Effector CD4-positive, alpha-beta T cell (primary cell): ENCODE results near the gene DDIAS.
"Not testable (repeated sequence)": the region's sequence is repeated elsewhere in the genome, so short reads cannot be mapped to it uniquely, and the experiment has no call there.

Experiments
- DNase-seq: peaks from one replicate; pipeline ENCODE4 v3.0.0-alpha.2; 2020

The DDIAS gene

DNA sequence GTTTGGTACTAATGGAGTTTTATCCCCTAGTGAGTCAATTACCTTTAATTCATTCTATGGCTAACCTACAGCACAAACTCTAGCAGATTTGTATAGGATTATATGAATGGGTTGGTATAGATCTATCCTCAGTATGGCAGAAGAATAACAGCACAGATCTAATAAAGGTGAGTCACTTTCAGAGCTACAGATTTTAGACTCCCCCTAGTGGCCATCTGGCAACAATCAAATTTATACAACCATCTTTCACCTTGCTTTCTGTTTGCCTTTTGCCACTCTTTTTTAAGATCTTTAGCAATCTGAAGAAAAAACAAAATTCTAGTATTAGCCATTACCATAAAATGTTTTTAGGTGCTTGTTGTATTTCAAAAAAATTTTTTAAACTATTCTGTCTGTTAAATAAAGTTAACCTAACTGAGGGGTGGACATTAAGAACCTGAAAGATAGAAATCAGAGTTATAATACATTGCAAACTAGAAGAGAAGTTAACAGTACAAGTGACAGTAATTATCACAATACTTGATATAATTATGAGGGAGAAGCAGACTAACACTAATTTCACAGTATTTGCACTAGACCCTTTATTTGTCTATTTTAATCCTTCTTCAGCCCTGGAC is 25.8 kb downstream of the DDIAS start:
- DNase-seq: peak; percentile 21

DNA sequence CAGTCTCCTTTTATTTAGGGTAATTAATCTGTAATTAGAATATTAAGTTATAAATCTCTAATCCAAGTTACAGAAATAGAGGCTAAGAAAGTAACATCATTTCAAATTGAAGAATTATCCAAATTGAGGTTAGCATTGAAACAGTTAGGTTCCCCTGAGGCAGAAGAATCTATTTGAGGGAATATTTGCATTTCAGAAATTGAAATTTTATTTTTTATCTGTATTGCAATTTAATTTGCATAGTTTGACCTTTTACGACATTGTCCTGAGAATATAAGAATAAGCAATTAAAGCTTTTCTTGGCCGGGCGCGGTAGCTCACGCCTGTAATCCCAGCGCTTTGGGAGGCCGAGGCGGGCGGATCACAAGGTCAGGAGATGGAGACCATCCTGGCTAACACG is 27.6 kb downstream of the DDIAS start:
- no peak for DNase-seq

DNA sequence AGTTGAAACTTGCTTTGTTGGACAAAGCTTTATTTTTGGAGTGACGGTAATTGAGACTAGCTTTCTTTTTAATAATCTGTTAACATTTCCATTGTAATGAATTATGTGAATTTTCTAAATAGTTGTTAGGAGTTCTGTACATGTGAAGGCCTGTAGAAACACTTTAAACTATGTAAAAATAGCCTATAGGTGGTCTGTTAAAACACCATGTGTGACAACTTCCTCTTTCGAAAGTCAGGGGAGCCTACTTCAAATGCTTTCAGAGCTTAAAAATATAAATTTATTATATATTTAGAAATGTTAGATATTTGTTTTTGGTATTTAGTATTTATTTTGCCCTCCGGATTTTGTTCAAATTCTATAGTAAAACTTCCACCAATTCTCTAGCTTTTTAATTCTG is 28.7 kb downstream of the DDIAS start:
- DNase-seq: no peak

DNA sequence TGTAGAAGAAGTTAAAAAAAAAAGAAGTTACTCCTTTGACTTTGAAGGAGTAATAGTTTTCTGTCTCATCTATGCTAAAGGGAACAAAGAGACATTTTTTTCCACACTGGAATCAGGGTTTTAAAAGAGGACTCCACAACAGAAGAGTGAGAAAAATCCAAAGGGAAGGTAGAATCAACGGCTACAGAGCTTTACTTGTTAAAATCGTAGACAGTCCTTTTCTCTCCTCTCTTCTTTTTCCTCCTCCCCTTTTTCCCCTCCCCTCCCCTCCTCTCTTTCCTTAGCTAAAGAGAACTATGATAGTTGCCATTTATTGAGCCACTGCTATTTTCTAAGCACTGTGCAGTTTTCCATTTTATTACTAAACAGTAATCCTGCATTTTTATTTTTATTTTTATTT is 29.2 kb downstream of the DDIAS start:
- no peak for DNase-seq

DNA sequence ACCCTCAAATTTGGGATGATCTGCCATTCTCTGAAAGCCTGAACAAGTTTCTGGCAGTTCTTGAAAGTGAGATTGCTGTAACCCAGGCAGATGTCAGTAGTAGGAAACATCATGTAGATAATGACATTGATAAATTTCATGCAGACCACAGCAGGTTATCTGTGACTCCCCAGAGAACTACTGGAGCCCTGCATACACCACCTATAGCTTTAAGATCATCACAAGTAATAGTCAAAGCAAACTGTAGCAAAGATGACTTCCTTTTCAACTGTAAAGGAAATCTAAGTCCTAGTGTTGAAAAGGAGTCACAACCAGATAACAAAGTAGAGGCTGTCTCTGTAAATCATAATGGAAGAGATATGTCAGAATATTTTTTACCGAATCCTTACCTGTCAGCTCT is 31.0 kb downstream of the DDIAS start:
- no peak for DNase-seq

DNA sequence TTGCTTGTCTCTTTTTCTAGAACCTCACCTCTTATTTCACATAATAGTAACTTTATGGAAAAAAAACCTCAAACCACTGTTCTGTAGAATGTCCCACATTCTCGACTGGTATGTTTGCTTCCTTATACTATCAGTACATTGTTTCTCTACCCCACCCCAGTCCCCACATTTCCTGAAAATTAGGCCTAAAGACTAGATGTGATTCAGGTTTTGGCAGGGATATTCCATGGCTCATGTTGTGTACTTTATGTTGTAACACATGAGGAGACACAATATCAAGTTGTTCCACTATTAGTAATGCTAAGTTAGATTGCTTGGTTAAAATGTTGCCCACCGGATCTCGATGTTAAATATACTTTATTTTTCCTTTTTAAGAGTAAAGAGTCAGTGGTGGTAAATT is 34.7 kb downstream of the DDIAS start:
- DNase-seq: no peak

DNA sequence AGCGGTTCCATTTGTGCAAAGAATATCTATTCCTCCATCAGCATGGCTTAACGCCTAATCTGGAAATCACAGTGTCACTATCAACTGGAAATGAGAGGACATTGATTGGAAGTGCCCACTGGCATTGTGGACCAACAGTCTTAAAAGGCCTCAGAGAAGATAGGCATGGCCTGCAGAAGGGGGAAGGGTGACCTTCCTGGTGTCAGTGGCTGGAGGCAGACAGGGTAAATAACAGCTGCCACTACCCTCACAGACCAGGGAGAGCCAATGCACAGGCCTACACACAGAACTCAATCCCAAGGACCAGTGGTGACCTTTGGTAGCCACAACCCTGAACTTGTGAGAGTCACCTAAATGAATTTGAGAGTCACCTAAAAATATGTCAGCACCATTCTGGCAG is 36.0 kb downstream of the DDIAS start:
- no peak for DNase-seq

DNA sequence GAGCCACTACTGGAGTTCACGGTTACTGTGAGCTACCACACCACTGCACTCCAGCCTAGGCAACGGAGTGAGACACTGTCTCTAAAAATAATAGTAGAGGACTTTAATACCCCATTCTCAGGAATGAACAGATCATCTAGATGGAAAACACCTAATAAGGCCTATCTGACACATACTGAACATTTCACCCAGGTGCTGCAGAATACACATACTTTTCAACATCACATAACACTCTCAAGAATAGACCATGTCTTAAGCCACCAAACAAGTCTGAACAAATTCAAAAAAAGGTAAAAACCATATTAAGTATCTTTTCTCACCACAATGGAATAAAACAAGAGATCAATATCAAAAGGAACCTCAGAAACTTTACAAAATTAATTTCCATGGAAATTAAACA is 37.9 kb downstream of the DDIAS start:
- DNase-seq: no peak

DNA sequence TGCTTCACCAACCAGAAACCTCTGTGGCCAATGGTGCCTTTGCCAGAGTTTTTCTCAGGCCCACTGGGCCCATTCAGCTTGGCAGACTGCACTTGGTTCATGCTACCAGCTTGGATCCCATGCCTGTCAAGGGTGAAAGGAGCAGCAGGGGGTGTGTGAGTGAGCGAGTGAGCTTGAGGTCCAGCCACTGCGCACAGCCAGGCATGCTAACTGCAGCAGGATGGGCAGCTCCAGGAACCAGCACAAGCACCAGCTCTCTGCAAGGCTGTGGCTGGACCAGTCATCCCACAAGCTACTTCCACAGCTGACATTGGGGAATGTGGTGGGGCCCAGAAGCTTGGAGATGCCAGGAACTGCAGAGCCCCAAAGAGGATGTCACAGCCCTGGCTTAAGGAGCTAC is 40.8 kb downstream of the DDIAS start:
- DNase-seq: no peak

DNA sequence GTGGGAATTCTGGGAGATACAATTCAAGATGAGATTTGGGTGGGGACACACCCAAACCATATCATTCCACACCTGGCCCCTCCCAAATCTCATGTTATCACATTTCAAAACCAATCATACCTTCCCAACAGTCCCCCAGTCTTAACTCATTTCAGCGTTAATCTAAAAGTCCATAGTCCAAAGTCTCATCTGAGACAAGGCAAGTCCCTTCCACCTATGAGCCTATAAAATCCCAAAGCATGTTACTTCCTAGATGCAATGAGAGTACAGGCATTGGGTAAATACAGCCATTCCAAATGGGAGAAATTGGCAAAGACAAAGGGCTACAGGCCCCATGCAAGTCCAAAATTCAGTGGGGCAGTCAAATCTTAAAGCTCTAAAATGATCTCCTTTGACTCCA is 41.9 kb downstream of the DDIAS start:
- not testable (repeated sequence) for DNase-seq

DNA sequence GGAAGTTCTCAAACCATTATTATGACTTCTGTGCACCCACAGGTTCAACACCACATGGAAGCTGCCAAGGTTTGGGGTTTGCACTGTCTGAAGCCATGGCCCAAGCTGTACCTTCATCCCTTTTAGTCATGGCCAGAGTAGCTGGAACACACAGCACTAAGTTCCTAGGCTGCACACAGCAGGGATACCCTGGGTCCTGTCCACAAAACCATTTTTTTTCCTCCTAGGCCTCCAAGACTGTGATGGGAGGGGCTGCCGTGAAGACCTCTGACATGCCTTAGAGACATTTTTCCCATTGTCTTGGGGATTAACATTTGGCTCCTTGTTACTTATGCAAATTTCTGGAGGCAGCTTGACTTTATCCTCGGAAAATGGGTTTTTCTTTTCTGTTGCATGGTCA is 42.7 kb downstream of the DDIAS start:
- no peak for DNase-seq

DNA sequence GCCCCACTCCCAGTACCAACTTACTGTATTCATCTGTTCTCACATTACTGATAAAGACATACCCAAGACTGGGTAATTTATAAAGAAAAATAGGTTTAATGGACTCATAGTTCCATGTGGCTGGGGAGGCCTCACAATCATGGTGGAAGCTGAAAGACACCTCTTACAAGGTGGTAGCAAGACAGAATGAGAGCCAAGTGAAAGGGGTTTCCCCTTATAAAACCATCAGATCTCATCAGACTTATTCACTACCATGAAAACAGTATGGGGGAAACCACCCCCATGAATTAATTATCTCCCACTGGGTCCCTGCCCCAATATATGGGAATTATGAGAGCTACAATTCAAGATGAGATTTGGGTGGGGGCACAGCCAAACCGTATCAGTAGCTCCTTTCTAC is 43.5 kb downstream of the DDIAS start:
- not testable (repeated sequence) for DNase-seq

DNA sequence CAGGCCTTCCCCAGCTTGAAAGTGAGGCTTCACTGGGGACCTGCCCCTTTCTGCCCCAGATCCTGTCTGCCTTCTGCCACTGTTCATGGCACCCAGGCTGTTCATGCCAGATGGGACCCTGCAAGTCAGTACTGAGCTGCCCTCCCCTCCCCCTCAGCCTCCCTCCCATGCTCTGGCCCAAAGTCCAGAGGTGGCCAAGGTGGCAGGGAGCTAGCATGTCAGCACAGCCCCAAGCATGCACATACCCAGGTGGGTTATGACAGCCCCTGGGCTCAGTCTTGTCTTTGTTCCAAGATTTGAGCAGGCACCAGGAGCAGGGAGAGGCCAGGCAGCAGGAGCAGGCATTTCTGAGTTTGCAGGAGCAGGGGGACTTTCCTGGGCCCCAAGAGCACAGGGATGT is 44.1 kb downstream of the DDIAS start:
- DNase-seq: no peak

DNA sequence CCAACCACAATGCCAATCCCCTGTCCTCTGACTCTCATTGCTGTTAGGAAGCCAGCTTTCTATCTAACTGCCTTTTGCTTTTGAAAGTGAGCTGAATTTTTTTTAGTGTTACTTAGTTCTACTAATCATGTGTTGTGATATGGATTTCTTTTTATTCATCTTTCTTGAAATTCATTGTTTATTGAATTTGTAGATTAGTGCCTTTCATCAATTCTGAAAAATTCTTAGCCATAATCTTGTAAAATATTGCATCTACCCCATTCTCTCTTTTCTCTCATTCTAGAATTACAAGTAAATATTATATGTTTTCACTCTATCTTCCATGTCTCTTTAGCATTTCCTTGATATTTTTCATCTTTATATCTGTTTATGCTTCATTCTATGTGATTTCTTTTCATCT is 47.8 kb downstream of the DDIAS start:
- DNase-seq: no peak

DNA sequence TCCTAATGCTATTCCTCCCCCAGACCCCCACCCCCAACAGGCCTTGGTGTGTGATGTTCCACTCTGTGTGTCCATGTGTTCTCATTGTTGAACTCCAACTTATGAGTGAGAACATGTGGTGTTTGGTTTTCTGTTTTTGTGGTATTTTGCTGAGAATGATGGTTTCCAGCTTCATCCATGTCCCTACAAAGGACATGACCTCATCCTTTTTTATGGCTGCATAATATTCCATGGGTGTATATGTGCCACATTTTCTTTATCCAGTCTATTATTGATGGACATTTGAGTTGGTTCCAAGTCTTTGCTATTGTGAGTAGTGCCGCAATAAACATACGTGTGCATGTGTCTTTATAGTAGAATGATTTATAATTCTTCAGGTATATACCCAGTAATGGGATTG is 49.0 kb downstream of the DDIAS start:
- not testable (repeated sequence) for DNase-seq

DNA sequence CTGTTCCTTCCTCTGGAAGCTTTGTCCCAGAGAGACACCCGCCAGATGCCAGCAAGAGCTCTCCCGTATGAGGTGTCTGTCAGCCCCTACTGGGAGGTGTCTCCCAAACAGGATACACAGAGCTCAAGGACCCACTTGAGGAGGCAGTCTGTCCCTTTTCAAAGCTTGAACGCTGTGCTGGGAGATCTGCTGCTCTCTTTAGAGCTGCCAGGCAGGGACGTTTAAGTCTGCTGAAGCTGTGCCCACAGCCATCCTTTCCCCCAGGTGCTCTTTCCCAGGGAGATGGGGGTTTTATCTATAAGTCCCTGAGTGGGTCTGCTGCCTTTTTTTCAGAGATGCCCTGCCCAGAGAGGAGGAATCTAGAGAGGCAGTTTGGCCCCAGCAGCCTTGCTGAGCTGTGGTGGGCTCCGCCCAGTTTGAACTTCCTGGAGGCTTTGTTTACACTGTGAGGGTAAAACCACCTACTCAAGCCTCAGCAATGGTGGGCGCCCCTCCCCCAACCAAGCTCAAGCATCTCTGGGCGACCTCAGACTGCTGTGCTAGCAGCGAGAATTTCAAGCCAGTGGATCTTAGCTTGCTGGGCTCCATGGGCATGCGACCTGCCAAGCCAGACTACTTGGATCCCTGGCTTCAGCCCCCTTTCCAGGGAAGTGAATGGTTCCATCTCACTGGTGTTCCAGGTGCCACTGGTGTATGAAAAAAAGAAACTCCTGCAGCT is 54.4 kb downstream of the DDIAS start:
- DNase-seq: peak; percentile 57

DNA sequence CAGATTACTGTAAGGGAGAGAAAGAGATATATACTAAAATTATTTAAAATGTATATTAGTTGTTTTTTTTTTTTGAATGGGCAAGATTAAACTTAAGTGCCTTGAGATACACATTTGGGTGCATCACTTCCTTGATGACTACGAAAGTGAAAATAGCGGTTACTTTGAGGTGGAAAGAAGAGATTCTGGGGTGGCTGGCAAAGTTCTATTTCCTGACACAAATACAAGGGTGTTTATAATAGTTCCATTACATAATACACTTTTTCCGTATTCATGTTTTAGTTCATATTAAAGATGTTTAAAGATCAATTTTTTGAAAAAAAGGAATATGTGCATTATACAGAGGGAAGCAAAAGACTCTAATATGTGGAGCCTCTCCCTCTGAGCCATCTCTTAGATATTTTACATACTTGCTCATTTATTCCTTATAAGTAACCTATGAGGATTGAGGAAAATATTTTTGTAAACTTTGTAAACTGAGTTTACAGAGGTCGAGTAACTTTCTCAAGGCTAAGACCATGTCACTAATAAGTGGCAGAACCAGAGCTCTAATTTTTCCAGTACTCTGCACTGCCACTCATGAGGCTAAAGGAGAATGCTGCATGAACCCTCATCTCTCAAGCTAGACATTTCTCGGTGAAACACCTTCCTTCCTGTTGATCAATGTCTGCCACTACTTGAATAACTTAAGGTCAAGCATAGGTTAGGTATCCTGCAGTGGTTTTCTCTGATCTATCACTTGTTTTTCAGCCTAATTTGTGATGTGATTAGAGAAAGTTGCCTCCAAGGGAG is 58.6 kb downstream of the DDIAS start:
- DNase-seq: peak; percentile 30

DNA sequence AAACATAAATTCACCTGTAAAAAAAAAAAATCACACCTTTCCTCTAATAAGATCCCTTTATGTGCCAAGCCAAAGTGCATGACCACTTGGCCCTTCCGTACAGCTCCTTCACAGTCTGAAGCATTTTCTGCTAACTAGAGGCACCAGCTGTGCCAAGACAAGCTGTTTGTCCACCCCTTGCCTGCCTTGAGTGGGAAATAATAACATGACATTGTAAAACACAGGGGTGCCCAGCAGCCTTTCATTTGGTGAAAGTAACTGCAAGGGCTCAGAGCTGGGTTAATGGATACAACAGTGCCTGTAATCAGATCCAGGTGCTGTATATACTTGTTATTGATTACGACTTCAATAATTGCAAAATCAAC is 59.2 kb downstream of the DDIAS start:
- DNase-seq: no peak

DNA sequence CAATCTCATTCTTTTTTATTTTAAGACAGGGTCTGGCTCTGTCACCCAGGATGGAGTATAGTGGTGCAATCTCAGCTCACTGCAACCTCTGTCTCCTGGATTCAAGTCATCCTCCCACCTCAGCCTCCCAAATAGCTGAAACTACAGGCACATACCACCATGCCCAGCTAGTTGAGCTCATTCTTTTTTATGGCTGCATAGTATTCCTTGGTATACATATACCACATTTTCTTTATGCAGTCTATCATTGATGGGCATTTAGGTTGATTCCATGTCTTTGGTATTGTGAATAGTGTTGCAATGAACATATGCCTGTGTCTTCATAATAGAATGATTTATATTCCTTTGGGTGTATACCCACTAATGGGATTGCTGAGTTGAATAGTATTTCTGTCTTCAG is 60.5 kb downstream of the DDIAS start:
- DNase-seq: not testable (repeated sequence)

DNA sequence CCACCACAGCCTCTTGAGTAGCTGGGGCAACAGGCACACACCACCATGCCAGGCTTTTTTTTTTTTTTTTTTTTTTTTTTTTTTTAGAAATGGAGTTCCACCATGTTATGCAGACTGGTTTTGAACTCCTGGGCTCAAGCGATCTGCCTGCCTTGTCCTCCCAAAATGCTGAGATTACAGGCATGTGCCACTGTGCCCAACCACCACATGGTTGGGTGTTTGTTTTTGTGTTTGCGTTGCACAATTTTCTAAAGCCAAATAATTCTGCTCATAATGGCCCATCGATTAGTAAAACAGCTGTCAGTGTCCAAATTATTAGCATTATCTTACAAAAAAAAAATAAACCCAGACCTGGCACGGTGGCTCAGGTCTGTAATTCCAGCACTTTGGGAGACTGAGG is 65.8 kb downstream of the DDIAS start:
- DNase-seq: no peak

DNA sequence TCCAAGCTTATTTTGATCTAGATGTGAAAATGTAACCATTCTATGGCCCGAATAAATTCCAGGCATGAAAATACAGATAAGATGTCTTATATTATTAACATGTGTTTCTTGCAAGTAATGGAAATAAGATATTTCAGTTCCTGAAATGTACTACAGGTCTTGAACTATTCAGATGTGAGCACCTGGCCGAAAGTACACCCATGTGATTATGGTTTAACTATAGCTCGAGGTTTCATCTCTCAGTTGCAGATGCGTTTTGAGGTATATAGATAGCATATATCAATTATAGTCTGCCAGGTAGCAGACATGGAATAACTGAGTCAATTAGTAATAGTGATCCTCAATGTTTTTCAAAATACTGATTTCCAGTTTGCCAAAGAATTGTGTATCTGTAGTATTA is 68.3 kb downstream of the DDIAS start:
- no peak for DNase-seq

DNA sequence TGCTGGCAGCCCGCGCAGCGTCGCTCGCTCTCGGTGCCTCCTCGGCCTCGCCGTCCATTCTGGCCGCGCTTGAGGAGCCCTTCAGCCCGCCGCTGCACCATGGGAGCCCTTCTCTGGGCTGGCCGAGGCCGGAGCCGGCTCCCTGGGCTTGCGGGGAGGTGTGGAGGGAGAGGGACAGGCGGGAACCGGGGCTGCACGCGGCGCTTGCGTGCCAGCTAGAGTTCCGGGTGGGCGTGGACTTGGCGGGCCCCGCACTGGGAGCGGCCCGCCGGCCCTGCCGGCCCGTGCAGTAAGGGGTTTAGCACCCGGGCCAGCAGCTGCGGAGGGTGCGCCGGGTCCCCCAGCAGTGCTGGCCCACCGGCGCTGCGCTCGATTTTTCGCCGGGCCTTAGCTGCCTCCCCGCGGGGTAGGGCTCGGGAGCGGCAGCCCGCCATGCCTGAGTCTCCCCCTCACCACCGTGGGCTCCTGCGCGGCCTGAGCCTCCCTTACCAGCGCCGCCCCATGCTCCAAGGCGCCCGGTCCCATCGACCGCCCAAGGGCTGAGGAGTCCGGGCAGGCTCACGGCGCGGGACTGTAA is 69.1 kb downstream of the DDIAS start:
- DNase-seq: not testable (repeated sequence)

DNA sequence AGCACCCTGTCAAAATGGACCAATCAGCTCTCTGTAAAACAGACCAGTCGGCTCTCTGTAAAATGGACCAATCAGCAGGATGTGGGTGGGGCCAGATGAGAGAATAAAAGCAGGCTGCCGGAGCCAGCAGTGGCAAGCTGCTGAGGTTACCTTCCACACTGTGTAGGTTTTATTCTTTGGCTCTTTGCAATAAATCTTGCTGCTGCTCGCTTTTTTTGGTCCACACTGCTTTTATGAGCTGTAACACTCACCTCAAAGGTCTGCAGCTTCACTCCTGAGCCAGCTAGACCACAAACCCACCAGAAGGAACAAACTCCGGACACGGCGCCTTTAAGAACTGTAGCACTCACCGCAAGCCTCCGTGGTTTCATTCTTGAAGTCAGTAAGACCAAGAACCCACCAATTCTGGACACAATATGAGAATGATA is 70.0 kb downstream of the DDIAS start:
- not testable (repeated sequence) for DNase-seq

DNA sequence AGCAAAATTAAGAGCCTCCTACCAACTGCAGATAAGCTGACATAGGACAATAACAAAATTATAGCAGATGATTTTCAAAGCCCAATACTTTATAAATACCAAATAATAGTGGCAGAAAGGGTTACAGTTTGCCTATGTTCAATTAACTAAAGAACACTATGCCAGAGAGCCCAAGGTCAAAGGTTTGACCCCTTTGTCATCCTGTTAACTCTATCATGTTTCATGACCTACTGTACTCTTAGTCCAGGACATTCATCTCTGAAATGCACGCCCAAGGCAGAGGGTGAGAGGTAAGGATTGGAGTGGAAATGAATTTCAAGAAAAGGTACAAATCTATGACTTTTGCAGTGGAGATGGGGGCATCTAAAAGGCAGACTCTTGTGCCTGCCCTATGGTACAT is 70.6 kb downstream of the DDIAS start:
- no peak for DNase-seq
